ENCODE results near the gene HESX1. TPM values are rescaled to one million over a fixed set of nuclear protein-coding genes. Genes with fewer than 3 reads are reported as not detected.

HESX1 gene
- total and polyA plus RNA-seq, 2 of the 13 experiments (the other 11 are each of a cell fraction or from before 2014, with no cell fraction given): 0.57 to 0.75 TPM

- TF ChIP-seq ZNF574 (CRISPR knock-in tag; IDR thresholded peaks at IDR 0.05) (peak; percentile 78), UBTF (CRISPR knock-in tag; IDR thresholded peaks at IDR 0.05) (no peak), ATF1 (CRISPR knock-in tag; IDR thresholded peaks at IDR 0.05) (no peak), ZNF546 (CRISPR knock-in tag; conservative IDR thresholded peaks at IDR 0.05) (0 out of 2 replicates have a peak, but pooled peaks have one; percentile 68), ZFP36L1 (CRISPR knock-in tag; IDR thresholded peaks at IDR 0.05) (peak; percentile 86), YEATS2 (CRISPR knock-in tag; IDR thresholded peaks at IDR 0.05; ENCODE audit: borderline replicate concordance) (peak; percentile 70), ZNF142 (CRISPR knock-in tag; IDR thresholded peaks at IDR 0.05) (peak; percentile 99), ZNF446 (CRISPR knock-in tag; IDR thresholded peaks at IDR 0.05) (0 out of 2 replicates have a peak, but pooled peaks have one; percentile 32), ZNF772 (CRISPR knock-in tag; IDR thresholded peaks at IDR 0.05) (peak; percentile 82; the same call in 1 of the 2 replicates), HOXA3 (CRISPR knock-in tag; IDR thresholded peaks at IDR 0.05) (peak; percentile 57), THRA (CRISPR knock-in tag; IDR thresholded peaks at IDR 0.05; ENCODE audit: borderline replicate concordance) (peak; percentile 87)
- TF ChIP-seq, protein P1, sequence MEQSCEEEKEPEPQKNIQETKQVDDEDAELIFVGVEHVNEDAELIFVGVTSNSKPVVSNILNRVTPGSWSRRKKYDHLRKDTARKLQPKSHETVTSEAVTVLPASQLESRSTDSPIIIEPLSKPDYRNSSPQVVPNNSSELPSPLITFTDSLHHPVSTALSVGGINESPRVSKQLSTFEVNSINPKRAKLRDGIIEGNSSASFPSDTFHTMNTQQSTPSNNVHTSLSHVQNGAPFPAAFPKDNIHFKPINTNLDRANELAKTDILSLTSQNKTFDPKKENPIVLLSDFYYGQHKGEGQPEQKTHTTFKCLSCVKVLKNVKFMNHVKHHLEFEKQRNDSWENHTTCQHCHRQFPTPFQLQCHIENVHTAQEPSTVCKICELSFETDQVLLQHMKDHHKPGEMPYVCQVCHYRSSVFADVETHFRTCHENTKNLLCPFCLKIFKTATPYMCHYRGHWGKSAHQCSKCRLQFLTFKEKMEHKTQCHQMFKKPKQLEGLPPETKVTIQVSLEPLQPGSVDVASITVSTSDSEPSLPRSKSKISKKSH (CRISPR knock-in tag; IDR thresholded peaks at IDR 0.05; ENCODE audit: borderline replicate concordance): peak; percentile 82; the same call in 1 of the 2 replicates
These were observed 27.6 kb upstream of the HESX1 start, which contains the start of gene APPL1 (continued) for GRCh38 chr3:57227204-57227929.
